ENCODE data around the gene LARGE1.

Gene LARGE1

GRCh38 chr22:33920197-33920540 lies at the start of gene LARGE1:
TSS of gene LARGE1 (minus strand) at chr22:33920476.
- peak; percentile 6 for DNase-seq

- DNase-seq, result no peak
Observed at GRCh38 chr22:33969045-33969444, 48.8 kb upstream of the LARGE1 start.

- no peak for DNase-seq
Observed at GRCh38 chr22:33964121-33964520, 43.8 kb upstream of the LARGE1 start.

- no peak for DNase-seq
Observed at GRCh38 chr22:33962409-33962808, 42.1 kb upstream of the LARGE1 start.

- no peak for DNase-seq
Observed at GRCh38 chr22:33958741-33959140, 38.5 kb upstream of the LARGE1 start.

- no peak for DNase-seq
Observed at GRCh38 chr22:33957086-33957485, 36.8 kb upstream of the LARGE1 start.

GRCh38 chr22:33952776-33953175 lies 32.5 kb upstream of the LARGE1 start:
- DNase-seq, result no peak

- DNase-seq, result no peak
Observed at GRCh38 chr22:33940741-33941140, 20.5 kb upstream of the LARGE1 start.

GRCh38 chr22:33932997-33933396 lies 12.7 kb upstream of the LARGE1 start:
- DNase-seq, result no peak

GRCh38 chr22:33931406-33931805 lies 11.1 kb upstream of the LARGE1 start:
- DNase-seq, result no peak

- no peak for DNase-seq
Observed at GRCh38 chr22:33927752-33928151, 7.5 kb upstream of the LARGE1 start.

- DNase-seq, result no peak
Observed at GRCh38 chr22:33925194-33925593, 4.9 kb upstream of the LARGE1 start.

- peak; percentile 52 for DNase-seq
Observed at GRCh38 chr22:33923660-33924246, 3.5 kb upstream of the LARGE1 start.

GRCh38 chr22:33923033-33923432 lies 2.8 kb upstream of the LARGE1 start:
- DNase-seq, result no peak

- no peak for DNase-seq
Observed at GRCh38 chr22:33922349-33922681, 2.0 kb upstream of the LARGE1 start.

- DNase-seq, result peak; percentile 13
Observed at GRCh38 chr22:33921525-33922348, 1.5 kb upstream of the LARGE1 start.

- DNase-seq, result peak; percentile 86
Observed at GRCh38 chr22:33920927-33921524, 750 bp upstream of the LARGE1 start.

- no peak for DNase-seq
Observed at GRCh38 chr22:33919391-33920196, 682 bp downstream of the LARGE1 start.

- DNase-seq, result no peak
Observed at GRCh38 chr22:33918676-33919365, 1.5 kb downstream of the LARGE1 start.

GRCh38 chr22:33917744-33918406 lies 2.4 kb downstream of the LARGE1 start:
- no peak for DNase-seq

- DNase-seq, result no peak
Observed at GRCh38 chr22:33914699-33915098, 5.6 kb downstream of the LARGE1 start.

- no peak for DNase-seq
Observed at GRCh38 chr22:33914131-33914530, 6.1 kb downstream of the LARGE1 start.

Data from NCI-H69 (cell line).